Endothelial cell of umbilical vein (primary cell): ENCODE results near the gene RALGPS1. TPM values are rescaled to one million over a fixed set of nuclear protein-coding genes. Genes with fewer than 3 reads are reported as not detected.

Experiments used
- BruUV-seq: library from RNA; stranded (reverse); fragments of 400-500 nt; replicated peaks from 2 replicates; lab custom pipeline; 2021; lab: Mats Ljungman, UMichigan
- CTCF ChIA-PET: fragments of 300-600, 350-600 bp; sonication (Branson Sonifier 250); formaldehyde crosslinking; loops from one replicate; lab custom pipeline; 2021; ENCODE audit warnings: antibody characterized with exemption, inconsistent platforms; lab: Charles Lee
- POLR2A ChIA-PET: fragments of 300-600, 350-600 bp; sonication (Branson Sonifier 250); formaldehyde crosslinking; loops from one replicate; lab custom pipeline; 2021; ENCODE audit warnings: antibody characterized with exemption, inconsistent platforms; lab: Charles Lee
- DNase-seq: peaks from one replicate; pipeline ENCODE4 v3.0.0-alpha.2; 2011; ENCODE audit warnings: low read depth, low spot score
- FAIRE-seq: peaks from 2 replicates; lab custom pipeline; 2011; peaks lifted over from hg19 to GRCh38; lab: Jason Lieb, UNC
- H2AFZ ChIP-seq: 2 replicates; pipeline ENCODE4 v1.6.0; 2012; ENCODE audit warnings: low read depth, low read length, control low read depth, inconsistent platforms
- H3K27ac ChIP-seq: 2 replicates; pipeline ENCODE4 v1.5.1; 2011; ENCODE audit warnings: low read depth, mild to moderate bottlenecking, control low read depth, low read length, moderate library complexity; ENCODE audit not compliant: insufficient read depth
- H3K27me3 ChIP-seq, 2 experiments: 2 replicates each; pipeline versions ENCODE4 v1.6.0 to v1.6.1; 2011; ENCODE audit warnings: low read length in 2 of 2, mixed read lengths in 1 of 2; ENCODE audit not compliant: control insufficient read depth in 2 of 2, insufficient read depth in 2 of 2
- H3K36me3 ChIP-seq, 2 experiments: 2 replicates in 1 of 2; 3 replicates in 1 of 2; pipeline ENCODE4 v1.5.1; 2011; ENCODE audit warnings: low read length in 2 of 2, mild to moderate bottlenecking in 1 of 2, moderate library complexity in 1 of 2; ENCODE audit not compliant: control insufficient read depth in 2 of 2, insufficient read depth in 2 of 2; ENCODE audit errors: extremely low read depth in 1 of 2
- H3K4me1 ChIP-seq: 3 replicates; pipeline ENCODE4 v1.5.1; 2011; ENCODE audit warnings: mild to moderate bottlenecking, low read length; ENCODE audit not compliant: control insufficient read depth, insufficient read depth; ENCODE audit errors: extremely low read depth
- H3K4me2 ChIP-seq: 2 replicates; pipeline ENCODE4 v1.6.1; 2011; ENCODE audit warnings: low read length, control low read depth, mixed read lengths; ENCODE audit not compliant: insufficient read depth
- H3K4me3 ChIP-seq, 3 experiments: fragments of 200-600 bp in 1 of 3; sonication (generic), shearing (Covaris generic) in 1 of 3; replicated peaks in 1 of 3; 2 replicates each; pipeline ENCODE4 v1.5.1; 2011 to 2016; ENCODE audit warnings: control low read depth in 3 of 3, low read length in 3 of 3, mild to moderate bottlenecking in 2 of 3, inconsistent platforms in 1 of 3, low read depth in 1 of 3, moderate library complexity in 1 of 3; ENCODE audit not compliant: insufficient read depth in 1 of 3
- H3K79me2 ChIP-seq: 2 replicates; pipeline ENCODE4 v1.6.0; 2012; ENCODE audit warnings: low read length, inconsistent platforms; ENCODE audit not compliant: control insufficient read depth, insufficient read depth
- H3K9ac ChIP-seq: replicated peaks from 2 replicates; pipeline ENCODE3; 2011; ENCODE audit warnings: low read length, control low read depth; ENCODE audit not compliant: insufficient read depth; ENCODE audit errors: extremely low read depth
- H3K9me1 ChIP-seq: replicated peaks from 3 replicates; pipeline ENCODE4 v1.6.0; 2011; ENCODE audit warnings: mild to moderate bottlenecking, low read length; ENCODE audit not compliant: control insufficient read depth, insufficient read depth; ENCODE audit errors: extremely low read depth
- H3K9me3 ChIP-seq: replicated peaks from 2 replicates; pipeline ENCODE4 v1.5.1; 2012; ENCODE audit warnings: low read length, inconsistent platforms; ENCODE audit not compliant: control insufficient read depth, insufficient read depth
- H4K20me1 ChIP-seq: replicated peaks from 2 replicates; pipeline ENCODE3; 2011; ENCODE audit warnings: mild to moderate bottlenecking, low read length; ENCODE audit not compliant: control insufficient read depth, insufficient read depth; ENCODE audit errors: extremely low read depth
- CTCF ChIP-seq, 2 donors: IDR thresholded peaks; 1 replicate in 1 of 2; 2 replicates in 1 of 2; pipeline ENCODE4 v1.5.1; 2011; ENCODE audit warnings: low read length in 2 of 2, mild to moderate bottlenecking in 2 of 2, moderate library complexity in 2 of 2, control low read depth in 1 of 2, inconsistent platforms in 1 of 2, low read depth in 1 of 2; ENCODE audit not compliant: insufficient read depth in 1 of 2; ENCODE audit errors: extremely low read depth in 1 of 2
- EZH2 ChIP-seq: IDR thresholded peaks from 2 replicates; pipeline ENCODE4 v1.6.1; 2012; ENCODE audit warnings: borderline replicate concordance, low read depth, mild to moderate bottlenecking, moderate library complexity, low read length, inconsistent platforms; ENCODE audit not compliant: severe bottlenecking
- GATA2 ChIP-seq: IDR thresholded peaks from 2 replicates; pipeline ENCODE4 v1.7.0; 2011; ENCODE audit warnings: low read depth, mild to moderate bottlenecking, moderate library complexity, mixed read lengths, low read length; ENCODE audit not compliant: insufficient read length, insufficient read depth
- JUN ChIP-seq: IDR thresholded peaks from 2 replicates; pipeline ENCODE4 v1.6.1; 2011; ENCODE audit warnings: borderline replicate concordance, low read depth; ENCODE audit not compliant: insufficient read length, insufficient read depth
- MAX ChIP-seq: IDR thresholded peaks from 2 replicates; pipeline ENCODE4 v1.6.1; 2011; ENCODE audit not compliant: insufficient read depth, insufficient read length
- POLR2A ChIP-seq: IDR thresholded peaks from 2 replicates; pipeline ENCODE4 v1.6.1; 2012; ENCODE audit warnings: low read depth, mild to moderate bottlenecking, control low read depth, low read length
- POLR2AphosphoS5 ChIP-seq: IDR thresholded peaks from 2 replicates; pipeline ENCODE4 v1.6.1; 2012; ENCODE audit warnings: low read depth, mild to moderate bottlenecking, control low read depth, low read length, moderate library complexity; ENCODE audit not compliant: insufficient read depth
- dilution Hi-C: fragments of 300-500 bp; cut with MboI; formaldehyde crosslinking; loops from one replicate; pipeline ENCODE4 v1.15.0; 2019; ENCODE audit warnings: low sequenced_read_pairs; ENCODE audit not compliant: extremely low pct_ligation_motif_present
- intact Hi-C: fragments of 100-400 bp; cut with micrococcal nuclease; formaldehyde crosslinking; loops from one replicate; pipeline ENCODE4 v1.10.0; 2022
- polyA plus RNA-seq, 4 experiments: library from polyadenylated mRNA; depleted of rRNA in 3 of 4; stranded (reverse) in 3 of 4; unstranded in 1 of 4; fragments of >200 nt; gene quantifications; 2 replicates each; pipeline versions ENCODE4 v1.2.1 to v1.2.3, GENCODE V29; 2011 to 2012; ENCODE audit warnings: missing spikeins in 1 of 4
- total RNA-seq: library from RNA; stranded (reverse); gene quantifications from 2 replicates; pipeline ENCODE4 v1.2.3, GENCODE V29; 2021

Gene RALGPS1
- total and polyA plus RNA-seq, 2 donors (not counting 3 experiments of a cell fraction or from before 2014, with no cell fraction given), result 3.8 to 5.5 TPM

- ChIA-PET CTCF (no interaction called here), POLR2A (no interaction called here)
- Histone ChIP-seq H3K9me3 (no peaks in the 10 kb centered on the region), H3K9me1 (no peaks in the 10 kb centered on the region), H3K4me2 (no peak overlapping the region), H3K79me2 (peaks cover 14% of the 10 kb centered on the region), H3K27me3 (no peaks in the 10 kb centered on the region), H2AFZ (no peak overlapping the region), H3K9ac (no peak overlapping the region), H3K36me3 (peaks cover 10 to 12% of the 10 kb centered on the region in 2 experiments), H3K4me1 (no peaks in the 10 kb centered on the region), H3K27ac (no peak overlapping the region), H4K20me1 (no peaks in the 10 kb centered on the region), H3K4me3 (no peak overlapping the region)
- TF ChIP-seq EZH2, result no peak
- TF ChIP-seq POLR2A, result no peak
- TF ChIP-seq CTCF (IDR thresholded peaks at IDR 0.05; ENCODE audit: extremely low read depth in 1 of 2, insufficient read depth in 1 of 2, low read depth in 1 of 2, low read length in 2 of 2), result no peak
- no peak for TF ChIP-seq POLR2AphosphoS5
- no peak for TF ChIP-seq MAX
- TF ChIP-seq JUN, result no peak
- no peak for TF ChIP-seq GATA2
- BruUV-seq, result no TSS peak
- FAIRE-seq, result no peak
- intact Hi-C loops, result no loop called here
- DNase-seq, result no peak
- dilution Hi-C loops, result no loop called here
These were observed 35.3 kb upstream of the RALGPS1 start for GRCh38 chr9:126879288-126879687.
